Stimulated activated CD4-positive, alpha-beta T cell treated with anti-CD3 and anti-CD28 coated beads, Interleukin-1b, Interleukin-23, amount 100 ng/mL, for 4 hours (primary cell): ENCODE data around the gene FRRS1.
"Not testable (repeated sequence)": the region's sequence is repeated elsewhere in the genome, so short reads cannot be mapped to it uniquely, and the experiment has no call there.

ENCODE experiments used
- DNase-seq, 2 donors: peaks; one replicate each; pipeline ENCODE4 v3.0.0-alpha.2; 2020; ENCODE audit warnings: low read depth in 2 of 2

The FRRS1 gene

GRCh38 chr1:99766378-99766800, at the start of gene FRRS1:
Gene FRRS1, minus strand, starts transcription at chr1:99766635. Its CDS starts 17,867 bp downstream, at chr1:99748768.
- peak in 1 of 2 donors; percentile 17 for DNase-seq

- DNase-seq = no peak
Measured at GRCh38 chr1:99814373-99814900, 48.0 kb upstream of the FRRS1 start.

- DNase-seq = no peak
Measured at GRCh38 chr1:99811747-99812146, 45.3 kb upstream of the FRRS1 start.

GRCh38 chr1:99811075-99811474, 44.6 kb upstream of the FRRS1 start:
- no peak for DNase-seq

- peak in 1 of 2 donors; percentile 14 for DNase-seq
Measured at GRCh38 chr1:99808391-99809115, 42.1 kb upstream of the FRRS1 start.

- no peak for DNase-seq
Measured at GRCh38 chr1:99806882-99807281, 40.4 kb upstream of the FRRS1 start.

GRCh38 chr1:99801584-99801983, 35.1 kb upstream of the FRRS1 start:
- DNase-seq = no peak

GRCh38 chr1:99793861-99794260, 27.4 kb upstream of the FRRS1 start:
- not testable (repeated sequence) for DNase-seq

- no peak for DNase-seq
Measured at GRCh38 chr1:99789715-99790114, 23.3 kb upstream of the FRRS1 start.

- DNase-seq = no peak
Measured at GRCh38 chr1:99788896-99789295, 22.5 kb upstream of the FRRS1 start.

GRCh38 chr1:99786751-99787501, 20.5 kb upstream of the FRRS1 start:
- DNase-seq = no peak

GRCh38 chr1:99784809-99785255, 18.4 kb upstream of the FRRS1 start:
- DNase-seq = no peak

- DNase-seq = no peak
Measured at GRCh38 chr1:99784143-99784542, 17.7 kb upstream of the FRRS1 start.

- no peak for DNase-seq
Measured at GRCh38 chr1:99782920-99783319, 16.5 kb upstream of the FRRS1 start.

- DNase-seq = no peak
Measured at GRCh38 chr1:99782397-99782796, 16.0 kb upstream of the FRRS1 start.

- DNase-seq = no peak
Measured at GRCh38 chr1:99781798-99782197, 15.4 kb upstream of the FRRS1 start.

- no peak for DNase-seq
Measured at GRCh38 chr1:99777752-99778151, 11.3 kb upstream of the FRRS1 start.

GRCh38 chr1:99776120-99776519, 9.7 kb upstream of the FRRS1 start:
- DNase-seq = no peak

GRCh38 chr1:99772809-99773208, 6.4 kb upstream of the FRRS1 start:
- no peak for DNase-seq

- no peak for DNase-seq
Measured at GRCh38 chr1:99771513-99771918, 5.1 kb upstream of the FRRS1 start.

GRCh38 chr1:99768524-99769245, 2.2 kb upstream of the FRRS1 start:
- DNase-seq = no peak

GRCh38 chr1:99768104-99768503, 1.7 kb upstream of the FRRS1 start:
- DNase-seq = no peak
